ENCODE data around the gene IFNB1.

GRCh38 chr9:21084242-21084850, 6.6 kb upstream of the IFNB1 start:
- TF ChIP-seq, protein P1, sequence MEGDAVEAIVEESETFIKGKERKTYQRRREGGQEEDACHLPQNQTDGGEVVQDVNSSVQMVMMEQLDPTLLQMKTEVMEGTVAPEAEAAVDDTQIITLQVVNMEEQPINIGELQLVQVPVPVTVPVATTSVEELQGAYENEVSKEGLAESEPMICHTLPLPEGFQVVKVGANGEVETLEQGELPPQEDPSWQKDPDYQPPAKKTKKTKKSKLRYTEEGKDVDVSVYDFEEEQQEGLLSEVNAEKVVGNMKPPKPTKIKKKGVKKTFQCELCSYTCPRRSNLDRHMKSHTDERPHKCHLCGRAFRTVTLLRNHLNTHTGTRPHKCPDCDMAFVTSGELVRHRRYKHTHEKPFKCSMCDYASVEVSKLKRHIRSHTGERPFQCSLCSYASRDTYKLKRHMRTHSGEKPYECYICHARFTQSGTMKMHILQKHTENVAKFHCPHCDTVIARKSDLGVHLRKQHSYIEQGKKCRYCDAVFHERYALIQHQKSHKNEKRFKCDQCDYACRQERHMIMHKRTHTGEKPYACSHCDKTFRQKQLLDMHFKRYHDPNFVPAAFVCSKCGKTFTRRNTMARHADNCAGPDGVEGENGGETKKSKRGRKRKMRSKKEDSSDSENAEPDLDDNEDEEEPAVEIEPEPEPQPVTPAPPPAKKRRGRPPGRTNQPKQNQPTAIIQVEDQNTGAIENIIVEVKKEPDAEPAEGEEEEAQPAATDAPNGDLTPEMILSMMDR (conservative IDR thresholded peaks at IDR 0.05; ENCODE audit: low read depth, low read length): no peak
- TF ChIP-seq POLR2A (IDR thresholded peaks at IDR 0.05; ENCODE audit: low read depth, low read length) (no peak), RFX5 (IDR thresholded peaks at IDR 0.05; ENCODE audit: low read depth, low read length) (no peak), SMC3 (IDR thresholded peaks at IDR 0.05; ENCODE audit: low read depth, low read length) (no peak), RCOR1 (IDR thresholded peaks at IDR 0.05; ENCODE audit: insufficient replicate concordance, low read length) (no peak), MAZ (IDR thresholded peaks at IDR 0.05; ENCODE audit: borderline replicate concordance, low read depth, low read length) (no peak), RAD21 (IDR thresholded peaks at IDR 0.05; ENCODE audit: low read length) (no peak), MXI1 (IDR thresholded peaks at IDR 0.05; ENCODE audit: borderline replicate concordance, low read depth, low read length) (no peak), BHLHE40 (IDR thresholded peaks at IDR 0.05; ENCODE audit: low read depth, low read length) (no peak), FOS (IDR thresholded peaks at IDR 0.05; ENCODE audit: low read depth, low read length) (no peak), CHD1 (IDR thresholded peaks at IDR 0.05; ENCODE audit: low read depth, low read length) (no peak)
- TF ChIP-seq, protein P2, sequence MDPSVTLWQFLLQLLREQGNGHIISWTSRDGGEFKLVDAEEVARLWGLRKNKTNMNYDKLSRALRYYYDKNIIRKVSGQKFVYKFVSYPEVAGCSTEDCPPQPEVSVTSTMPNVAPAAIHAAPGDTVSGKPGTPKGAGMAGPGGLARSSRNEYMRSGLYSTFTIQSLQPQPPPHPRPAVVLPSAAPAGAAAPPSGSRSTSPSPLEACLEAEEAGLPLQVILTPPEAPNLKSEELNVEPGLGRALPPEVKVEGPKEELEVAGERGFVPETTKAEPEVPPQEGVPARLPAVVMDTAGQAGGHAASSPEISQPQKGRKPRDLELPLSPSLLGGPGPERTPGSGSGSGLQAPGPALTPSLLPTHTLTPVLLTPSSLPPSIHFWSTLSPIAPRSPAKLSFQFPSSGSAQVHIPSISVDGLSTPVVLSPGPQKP (IDR thresholded peaks at IDR 0.05; ENCODE audit: borderline replicate concordance, low read depth, low read length): no peak
- TF ChIP-seq, protein P3, sequence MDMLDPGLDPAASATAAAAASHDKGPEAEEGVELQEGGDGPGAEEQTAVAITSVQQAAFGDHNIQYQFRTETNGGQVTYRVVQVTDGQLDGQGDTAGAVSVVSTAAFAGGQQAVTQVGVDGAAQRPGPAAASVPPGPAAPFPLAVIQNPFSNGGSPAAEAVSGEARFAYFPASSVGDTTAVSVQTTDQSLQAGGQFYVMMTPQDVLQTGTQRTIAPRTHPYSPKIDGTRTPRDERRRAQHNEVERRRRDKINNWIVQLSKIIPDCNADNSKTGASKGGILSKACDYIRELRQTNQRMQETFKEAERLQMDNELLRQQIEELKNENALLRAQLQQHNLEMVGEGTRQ (IDR thresholded peaks at IDR 0.05; ENCODE audit: low read depth, low read length): no peak

All from IMR-90 (cell line).